Stimulated activated CD4-positive, alpha-beta T cell treated with anti-CD3 and anti-CD28 coated beads, Interleukin-2, amount 100 ng/mL, for 24 hours (primary cell): Measurements from ENCODE around the gene HJURP.

Source experiments
- DNase-seq, 2 donors: peaks; one replicate each; pipeline ENCODE4 v3.0.0-alpha.2; 2020

The HJURP gene

DNA sequence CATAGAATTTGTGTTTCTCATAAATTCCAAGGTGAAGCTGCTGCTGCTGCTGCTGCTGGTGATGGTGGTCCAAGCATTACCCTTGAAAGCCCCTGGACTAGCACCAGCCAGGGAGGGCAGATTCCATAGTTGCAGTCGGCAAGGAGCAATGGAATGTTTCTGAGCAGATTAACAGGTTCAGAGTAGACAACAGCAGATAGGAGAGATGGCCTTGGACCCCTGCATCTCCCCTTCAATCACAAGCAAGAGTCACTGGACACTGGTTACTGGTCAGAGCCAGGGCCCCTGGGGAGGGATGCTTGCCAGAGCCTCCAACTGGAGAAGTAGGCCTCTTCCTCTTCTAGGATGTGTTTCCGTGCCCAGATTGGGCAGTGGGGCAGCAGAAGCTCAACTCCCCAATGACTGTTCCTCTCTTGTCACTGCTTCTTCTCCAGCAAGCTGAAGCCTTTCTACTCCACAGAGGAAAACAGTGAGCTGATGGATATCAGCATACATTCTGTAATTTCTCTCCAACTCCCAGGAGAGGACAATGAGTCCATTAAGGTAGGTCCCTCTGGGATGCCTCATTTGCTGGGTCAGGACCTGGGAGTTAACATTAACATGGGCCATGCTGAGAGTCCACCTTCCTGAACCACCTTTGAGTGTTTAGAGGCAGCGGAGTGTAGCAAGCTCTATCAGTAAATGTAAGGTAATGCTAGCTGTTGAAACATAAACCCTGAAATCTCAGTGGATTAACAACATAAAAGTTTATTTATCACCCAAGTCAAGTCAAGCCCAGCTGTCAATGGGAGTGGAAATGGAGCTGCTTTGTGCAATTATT lies 40.9 kb downstream of the HJURP start:
- DNase-seq = no peak

DNA sequence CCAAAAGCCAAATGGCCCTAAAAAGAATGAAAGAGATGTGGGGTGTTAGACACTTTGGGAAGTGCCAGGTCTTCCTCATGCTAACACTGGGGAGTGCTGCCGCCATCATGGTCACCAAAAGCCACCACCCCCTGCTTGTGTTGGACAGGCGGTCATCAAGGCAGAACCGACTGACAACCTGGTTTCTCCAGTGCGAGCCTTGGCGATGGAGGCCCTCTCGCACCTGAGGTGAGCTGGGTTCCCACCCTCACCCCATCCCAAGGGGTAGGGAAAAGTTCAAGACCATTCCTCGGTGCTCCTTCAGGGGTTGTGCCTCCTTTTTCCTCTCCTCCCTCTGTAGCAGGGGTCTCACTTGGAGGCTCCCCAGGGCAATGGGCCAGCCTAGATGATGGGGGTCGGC lies 42.6 kb downstream of the HJURP start:
- no peak for DNase-seq

DNA sequence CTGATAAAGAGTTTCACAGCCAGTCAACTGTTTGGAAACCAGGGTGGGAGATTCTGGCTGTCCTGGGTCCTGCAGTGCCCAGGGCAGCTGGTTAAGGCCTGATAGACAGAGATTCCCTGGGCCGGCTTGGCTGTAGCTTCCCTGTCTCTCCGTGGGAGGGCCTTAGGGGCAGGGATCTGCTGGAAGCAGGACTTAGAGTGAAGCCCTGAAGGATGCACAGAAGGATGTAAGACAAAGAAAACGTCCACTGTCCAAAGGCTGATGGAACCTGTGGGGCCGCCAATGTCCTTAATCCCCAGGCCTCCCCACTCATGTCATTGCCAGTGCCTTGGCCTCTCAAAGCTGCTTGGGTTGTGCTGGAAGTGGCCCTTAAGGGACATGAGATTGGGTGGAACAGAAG lies 43.2 kb downstream of the HJURP start:
- no peak for DNase-seq

DNA sequence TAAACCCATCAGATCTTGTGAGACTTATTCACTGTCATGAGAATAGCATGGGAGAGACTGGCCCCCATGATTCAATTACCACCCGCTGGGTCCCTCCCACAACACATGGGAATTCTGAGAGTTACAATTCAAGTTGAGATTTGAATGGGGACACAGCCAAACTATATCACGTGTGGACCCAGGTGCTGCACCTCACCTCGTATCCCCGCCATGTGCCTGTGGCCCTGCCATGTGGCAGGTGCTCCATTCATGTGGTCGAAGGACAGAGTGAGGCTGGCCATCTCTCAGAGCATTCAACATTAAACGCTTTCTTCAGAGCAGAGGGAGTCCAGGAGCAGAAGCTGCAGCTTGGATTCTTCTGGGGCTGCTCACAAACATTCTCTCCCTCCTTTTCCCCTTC lies 44.0 kb downstream of the HJURP start:
- DNase-seq = no peak

DNA sequence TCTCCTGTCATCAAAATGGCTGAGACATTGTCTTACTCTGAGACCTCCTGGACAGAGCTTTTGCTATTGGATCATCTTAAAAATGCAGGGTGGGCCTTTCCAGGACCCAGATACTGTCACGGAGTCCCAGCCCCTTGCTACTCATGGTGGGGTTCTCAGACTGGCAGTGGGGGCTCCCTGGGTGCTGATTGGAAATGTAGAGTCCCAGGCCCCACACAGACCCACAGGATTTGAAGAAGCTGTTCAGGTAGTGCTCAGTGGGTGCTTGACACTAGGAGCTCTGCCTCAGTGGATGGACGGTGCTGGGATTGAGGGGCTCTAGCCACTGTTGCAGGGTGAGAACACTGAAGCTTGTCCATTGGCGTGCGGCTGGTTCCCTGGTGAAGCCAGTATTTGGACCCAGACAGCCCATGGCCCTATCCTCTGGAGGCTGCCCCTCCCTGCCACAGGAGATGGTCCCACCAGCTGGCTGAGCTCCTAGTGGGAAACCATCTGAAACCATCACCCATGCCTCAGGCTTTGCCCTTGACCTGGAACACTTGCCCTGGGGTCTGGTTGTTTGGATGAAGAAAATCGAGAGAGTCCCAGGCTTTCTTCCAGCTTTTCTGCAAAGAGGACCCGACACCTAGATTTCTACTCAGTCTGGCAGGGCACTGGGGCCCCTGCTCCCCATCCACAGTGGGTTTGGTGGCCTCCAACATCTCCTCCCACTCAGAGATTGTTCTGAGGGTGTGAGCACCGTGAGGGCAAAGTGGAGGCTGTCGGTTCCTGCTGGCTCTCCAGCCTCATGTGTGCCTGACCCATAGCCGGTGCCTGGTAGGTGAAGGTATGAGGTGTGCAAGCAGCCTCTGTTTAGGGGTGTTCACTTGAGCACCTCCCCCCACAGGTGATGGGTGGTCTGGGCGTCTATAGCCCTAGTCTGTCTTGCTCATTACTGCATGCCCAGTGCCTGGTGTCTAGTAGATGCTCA lies 46.1 kb downstream of the HJURP start:
- DNase-seq = peak in 1 of 2 donors; percentile 7

DNA sequence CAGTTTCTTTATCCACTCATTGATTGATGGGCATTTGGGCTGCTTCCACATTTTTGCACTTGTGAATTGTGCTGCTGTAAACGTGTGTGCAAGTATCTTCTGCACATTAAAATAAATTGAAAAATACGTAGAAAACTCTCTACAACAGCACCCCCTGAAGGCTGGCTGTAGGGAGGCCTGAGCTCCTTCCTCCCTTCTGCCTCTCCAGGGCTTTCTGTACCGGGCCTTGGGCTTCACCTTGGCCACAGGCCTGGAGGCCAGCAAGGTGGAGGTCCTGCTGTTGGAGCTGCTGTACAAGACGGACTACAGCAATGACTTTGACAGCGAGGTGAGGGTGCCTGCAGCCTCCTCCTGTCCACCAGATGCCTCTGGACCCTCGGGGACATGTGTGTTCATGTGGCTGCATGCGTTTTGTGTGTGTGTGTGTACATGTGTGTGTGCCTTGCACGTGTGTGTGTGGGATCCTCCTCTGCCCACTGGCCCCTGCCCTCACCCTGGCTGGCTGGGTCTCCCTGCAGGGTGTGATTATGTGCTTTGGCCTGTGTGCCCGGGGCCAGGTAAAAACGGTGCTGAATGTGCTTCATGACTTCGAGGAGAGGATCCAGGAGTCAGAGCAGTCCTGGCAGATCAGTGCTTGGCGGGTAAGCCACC lies 47.0 kb downstream of the HJURP start:
- DNase-seq = peak in 1 of 2 donors; percentile 11

DNA sequence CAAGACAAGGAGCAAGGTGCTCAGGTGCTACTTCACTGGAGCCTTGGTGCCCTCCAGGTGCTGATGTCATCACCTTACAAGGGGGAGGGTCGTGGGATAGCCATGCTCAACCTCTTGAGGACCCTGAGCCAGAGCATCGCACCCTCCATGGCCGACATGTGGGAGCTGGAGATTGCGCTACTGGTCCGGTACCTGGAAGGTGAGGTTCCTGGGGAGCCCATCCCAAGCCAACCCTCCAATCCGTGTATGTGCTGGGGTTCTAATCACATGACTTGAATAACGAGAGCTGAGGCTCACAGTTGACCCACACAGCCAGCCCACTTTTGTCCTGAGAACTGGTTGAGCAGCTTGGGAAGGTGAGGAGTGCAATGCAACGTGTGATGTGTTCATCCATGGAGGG lies 50.3 kb downstream of the HJURP start:
- peak in 1 of 2 donors; percentile 6 for DNase-seq

DNA sequence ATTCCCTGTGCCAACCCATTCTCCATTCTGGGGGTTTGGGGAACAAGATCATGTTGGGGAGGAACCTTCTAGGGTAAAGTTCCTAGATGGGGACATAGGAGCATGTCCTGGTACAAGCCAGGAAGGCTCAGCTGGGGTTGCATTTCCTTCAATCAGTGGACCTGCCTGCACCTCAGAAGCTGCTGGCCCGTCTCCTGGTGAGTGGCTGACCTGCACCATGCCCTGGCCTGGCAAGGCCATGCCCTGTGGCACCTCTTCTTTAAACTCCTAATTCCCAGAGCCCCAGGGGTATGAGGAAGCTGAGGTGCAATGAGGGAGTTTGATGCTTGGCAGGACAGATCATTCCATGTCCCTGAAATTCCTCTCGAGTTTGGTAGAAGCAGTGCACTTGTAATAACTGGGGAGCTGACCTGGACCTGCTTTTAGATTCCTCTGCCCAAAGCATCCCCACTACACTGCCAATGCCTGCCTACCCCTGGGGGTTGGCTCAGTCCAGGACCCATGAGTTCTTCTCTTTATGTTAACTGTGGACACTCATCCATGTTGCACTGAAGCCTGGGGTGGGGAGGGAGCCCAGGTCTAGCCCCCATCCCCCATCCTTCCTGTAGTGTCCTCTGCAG lies 50.9 kb downstream of the HJURP start:
- DNase-seq = peak in 1 of 2 donors; percentile 7

DNA sequence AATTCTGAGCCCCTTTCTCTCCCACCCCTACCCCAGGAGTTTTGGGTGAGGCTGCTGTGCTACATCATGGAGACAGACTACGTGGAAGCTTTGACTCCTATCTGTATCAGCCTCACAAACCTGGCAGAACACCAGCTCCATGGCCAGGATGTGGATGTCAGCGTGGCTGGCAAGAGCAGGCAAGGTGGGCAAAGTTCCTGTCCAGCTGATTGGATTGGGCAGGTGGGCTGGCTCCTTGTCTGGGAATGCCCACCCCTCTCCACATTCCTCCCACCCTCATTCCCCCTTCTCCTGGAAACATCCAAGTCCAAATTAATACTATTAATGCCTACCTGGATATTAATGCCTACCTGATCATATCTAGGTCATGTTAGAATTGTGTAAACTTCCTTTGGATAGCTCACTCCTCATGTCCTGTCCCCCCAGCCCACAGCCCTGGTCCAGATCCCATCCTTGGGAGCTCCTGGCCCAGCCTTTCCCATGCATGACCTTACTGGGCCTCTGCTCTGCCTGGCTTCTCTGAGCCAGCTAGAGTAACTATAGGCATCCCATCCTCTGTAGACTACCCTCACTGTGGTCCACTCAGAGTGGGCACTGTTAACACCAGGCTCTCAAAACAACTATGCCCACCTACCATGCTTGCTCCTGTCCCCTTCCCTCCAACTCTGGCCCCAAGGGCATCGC lies 52.1 kb downstream of the HJURP start:
- DNase-seq = peak in 1 of 2 donors; percentile 4

DNA sequence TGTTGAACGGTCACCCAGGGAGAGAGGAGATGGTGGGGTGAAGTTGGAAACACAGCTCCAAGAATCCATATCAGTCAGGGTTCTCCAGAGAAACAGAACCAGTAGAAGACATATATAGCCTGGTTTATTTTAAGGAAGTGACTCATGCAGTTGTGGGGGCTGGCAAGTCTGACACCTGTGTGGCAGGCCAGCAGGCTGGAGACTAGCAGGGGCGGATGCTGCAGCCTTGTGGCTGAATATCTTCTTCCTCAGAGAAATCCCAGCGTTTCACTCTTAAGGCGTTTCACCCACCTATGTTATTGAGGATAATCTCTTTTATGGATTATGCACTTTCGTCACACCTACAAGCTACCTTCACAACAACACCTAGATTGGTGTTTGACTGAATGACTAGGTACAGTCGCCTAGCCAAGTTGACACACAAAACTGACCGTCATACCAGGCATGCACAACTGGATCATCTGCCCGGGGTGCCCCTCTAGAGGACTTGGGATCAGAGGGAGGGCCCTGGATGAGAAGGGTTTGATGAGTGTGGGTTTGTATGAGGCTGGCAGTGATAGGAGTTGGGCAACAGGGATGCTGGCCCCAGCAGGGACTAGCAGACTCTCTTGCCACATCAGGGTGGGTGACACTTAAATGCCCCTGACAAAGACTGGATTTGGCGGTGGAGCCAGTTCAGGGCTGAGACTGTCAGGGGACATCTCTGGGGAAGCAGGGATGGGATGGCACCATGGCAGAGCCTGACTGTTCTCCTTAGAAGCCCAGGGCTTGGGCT lies 52.8 kb downstream of the HJURP start:
- DNase-seq = peak; percentile 6 to 13

DNA sequence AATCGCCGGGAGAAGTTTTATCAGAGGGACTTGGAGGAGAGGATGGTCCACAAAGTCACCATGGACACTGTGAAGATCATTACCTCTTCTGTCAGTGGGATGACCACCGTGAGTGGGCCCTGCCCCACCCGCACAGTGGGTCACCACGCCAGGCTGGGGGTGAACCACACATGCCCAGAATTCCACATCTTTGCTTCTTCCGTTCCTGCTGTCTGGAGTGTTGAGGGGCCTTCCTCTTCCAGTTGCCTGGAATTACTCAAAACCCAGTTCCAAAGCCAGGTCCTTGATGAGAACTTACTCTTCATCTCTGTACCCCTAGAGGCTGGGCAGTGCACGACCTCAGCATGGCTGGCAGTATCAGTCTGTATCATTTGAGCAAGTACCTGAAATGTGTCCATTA lies 54.1 kb downstream of the HJURP start:
- peak in 1 of 2 donors; percentile 13 for DNase-seq

DNA sequence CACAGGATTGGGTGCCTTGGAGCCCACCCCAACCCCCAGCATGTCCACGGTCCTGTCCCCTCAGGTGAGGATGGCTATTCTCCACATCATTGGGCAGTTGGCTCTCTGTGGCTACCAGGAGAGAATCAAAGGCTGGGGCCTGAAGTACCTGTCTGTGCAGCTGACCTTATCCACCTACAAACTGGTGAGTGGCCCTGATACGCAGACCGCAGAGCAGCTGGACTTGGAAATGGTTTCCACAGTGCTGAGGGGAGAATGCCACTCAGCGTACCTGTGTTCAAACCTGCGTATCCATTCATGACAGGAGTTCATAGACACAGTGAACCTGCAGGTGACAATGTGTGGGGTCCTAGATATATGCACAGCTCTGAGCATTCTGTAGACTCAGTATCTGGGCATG lies 54.6 kb downstream of the HJURP start:
- DNase-seq = no peak

DNA sequence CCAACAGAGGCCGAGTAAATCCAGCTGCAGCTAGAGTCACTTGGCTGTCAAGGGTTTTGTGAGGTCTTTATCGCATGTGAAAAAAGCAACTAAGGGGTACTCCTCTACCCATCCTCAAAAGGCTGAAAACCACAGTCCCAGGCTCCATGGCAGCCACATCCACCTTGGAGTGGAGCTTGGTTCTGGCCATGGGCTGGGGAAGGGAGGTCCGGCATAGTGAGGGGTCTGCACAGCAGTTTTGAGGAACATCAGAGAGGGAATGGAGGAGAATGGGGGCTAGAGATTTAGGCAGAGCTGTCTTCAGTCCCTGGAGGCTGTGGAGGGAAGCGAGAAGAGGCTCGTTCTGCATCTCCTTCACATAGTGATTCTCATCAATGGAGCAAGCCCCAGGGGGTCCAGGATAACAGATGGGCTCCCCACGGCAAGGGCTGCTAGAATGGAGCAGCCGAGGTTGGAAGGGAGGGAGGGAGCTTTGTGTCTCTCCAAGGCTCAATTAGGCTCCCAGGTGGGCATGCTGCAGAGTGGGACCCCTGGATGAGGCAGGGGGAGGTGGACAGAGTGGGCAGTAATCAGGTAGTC lies 55.2 kb downstream of the HJURP start:
- DNase-seq = peak in 1 of 2 donors; percentile 8

DNA sequence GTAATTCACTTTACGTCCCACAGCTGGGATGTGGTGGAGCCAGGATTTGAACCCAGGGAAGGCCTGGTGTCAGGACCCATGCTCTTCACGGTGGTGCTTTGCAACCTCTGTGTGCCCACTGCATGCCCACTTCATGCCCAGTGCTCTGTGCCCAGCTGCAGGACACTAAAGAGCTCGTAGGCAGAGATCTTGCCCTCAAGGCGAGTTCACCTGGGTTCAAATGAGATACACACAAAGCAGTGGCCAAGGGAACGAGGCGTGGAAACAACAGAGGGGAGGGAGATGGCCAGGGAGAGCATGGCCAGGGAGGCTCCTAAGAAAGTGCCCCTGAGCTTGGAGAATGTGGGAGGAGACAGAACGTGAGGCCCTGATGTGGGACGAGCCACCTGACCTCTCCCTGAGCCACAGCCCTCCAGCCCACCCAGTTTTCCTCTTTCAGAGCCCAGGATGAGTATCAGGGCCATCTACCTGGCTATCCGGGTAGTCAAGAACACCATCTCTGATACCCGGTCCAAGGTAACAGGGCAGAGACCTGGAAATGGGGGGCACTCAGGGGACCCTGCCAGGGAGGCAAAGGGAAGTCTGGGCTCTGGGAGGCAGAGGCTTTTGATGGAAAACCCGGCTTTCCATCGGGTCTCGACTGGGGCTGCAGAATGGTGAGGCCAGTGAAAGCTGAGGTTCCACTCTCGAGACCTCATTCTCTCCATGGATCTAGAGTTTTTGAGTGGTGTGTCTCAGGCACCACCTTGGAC lies 55.8 kb downstream of the HJURP start:
- DNase-seq = peak in 1 of 2 donors; percentile 12

DNA sequence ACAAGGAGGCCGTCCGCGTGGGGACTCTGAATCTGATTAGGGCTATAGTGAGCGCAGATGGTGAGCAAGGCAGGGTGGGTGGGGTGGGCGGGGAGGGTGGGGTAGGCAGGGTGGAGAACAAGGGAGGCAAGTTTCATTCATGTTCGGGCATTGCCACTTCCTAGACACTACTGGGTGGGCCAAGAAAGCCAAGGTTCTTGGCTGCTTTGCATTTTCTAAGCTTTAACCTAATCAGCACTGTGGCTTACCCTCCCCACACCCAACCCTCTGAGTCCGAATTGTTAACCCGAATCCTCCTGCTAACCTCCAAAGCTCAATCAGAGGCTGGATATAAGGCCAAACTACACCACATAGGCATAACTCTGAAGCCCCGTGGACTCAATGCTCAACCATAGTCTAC lies 58.1 kb downstream of the HJURP start:
- DNase-seq = no peak

DNA sequence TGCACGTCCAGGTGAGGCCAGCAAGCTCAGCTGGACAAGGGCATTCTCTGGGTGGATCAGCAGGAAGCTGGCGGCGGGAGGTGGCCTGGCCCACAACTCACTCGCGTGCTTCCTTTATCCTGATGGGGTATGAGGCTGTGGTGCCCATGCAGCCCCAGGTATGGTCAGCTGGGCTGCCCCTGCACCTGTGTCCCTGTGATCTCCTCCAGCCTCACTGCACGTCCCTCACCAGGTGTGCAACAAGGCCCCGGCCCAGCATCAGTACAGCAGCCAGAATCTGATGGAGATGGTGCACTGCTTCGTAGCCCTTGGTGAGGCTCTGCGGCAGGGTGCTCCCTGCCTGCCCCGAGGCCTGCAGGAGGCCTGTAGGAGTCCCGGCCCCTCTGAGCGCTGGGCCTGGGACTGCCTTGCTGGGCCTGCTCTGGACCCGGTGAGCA lies 58.6 kb downstream of the HJURP start:
- peak in 1 of 2 donors; percentile 12 for DNase-seq

DNA sequence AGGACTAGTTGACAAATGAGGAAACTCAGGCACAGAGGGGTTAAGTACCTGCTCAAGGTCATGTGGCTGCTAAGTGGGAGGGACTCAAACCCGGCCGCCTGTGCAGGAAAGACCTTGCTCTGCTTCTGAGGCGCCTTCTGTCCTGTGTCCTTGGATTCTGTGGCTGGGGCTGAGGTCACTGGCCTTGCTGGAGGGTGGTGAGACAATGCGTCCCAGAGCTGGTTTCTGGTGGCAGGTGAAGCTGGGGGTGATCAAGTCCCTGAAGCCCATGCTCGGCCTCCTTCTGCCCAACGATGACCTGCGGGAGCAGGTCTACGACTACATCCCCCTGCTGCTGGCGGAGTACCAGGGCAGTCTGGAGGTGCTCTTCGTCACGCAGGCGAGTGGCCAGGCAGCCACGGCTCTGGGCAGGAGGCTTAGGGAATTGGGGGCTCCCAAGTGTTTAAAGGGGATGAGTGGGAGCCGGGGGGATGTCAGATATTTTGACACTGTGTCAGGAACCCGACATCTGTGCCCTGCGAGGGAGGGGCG lies 60.1 kb downstream of the HJURP start:
- peak in 1 of 2 donors; percentile 13 for DNase-seq

DNA sequence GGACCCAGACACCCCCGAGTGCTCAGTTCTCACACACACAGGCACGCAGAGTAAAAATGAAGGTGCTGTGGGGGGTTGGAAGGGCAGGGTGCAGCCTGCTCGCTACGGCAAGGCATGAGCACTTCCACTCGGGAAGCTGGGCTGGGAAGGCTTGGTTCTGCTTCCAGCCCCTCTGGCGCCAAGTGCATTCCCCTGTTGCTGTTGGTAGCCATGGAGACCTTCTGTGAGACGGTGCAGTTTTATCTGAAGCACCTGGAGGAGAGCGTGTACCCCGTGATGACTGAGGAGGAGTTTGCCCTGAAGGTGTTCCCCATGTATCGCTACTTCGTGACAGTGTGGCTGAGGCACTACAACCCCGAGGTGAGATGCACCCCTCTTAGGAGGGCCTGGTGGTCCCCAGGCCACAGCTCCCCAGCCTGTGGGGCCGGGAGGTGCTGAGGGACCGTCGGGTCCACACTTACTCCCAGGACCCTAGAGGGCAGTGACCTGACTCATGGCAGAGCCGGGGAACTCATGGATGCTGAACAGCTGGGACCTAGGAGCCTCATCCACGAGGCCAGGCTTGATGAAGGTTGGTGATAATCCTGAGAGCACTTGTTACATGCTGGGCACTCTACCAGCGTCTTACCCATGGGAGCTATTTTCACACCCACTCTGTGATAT lies 60.7 kb downstream of the HJURP start:
- peak in 1 of 2 donors; percentile 10 for DNase-seq

DNA sequence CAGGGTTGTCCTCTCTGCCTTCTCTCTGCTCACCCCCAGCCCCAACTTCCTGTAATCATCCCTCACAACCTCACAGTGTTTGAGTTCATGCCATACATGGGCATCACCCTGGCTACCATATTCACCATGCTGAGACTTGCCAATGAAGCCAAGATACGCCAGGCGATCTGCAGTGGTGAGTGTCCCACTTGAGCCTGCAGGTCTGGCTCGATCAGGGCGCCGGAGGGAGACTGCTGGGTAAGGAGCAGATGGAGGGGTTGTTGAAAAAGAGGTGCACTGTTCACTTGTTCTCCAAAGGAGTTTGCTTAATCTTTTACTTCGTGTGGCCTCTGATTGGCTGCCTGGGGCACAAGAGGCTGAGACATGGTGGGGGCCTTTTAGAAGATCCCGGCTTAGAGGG lies 61.6 kb downstream of the HJURP start:
- DNase-seq = no peak
